HG02840 (cell line): ENCODE measurements around the gene PLAGL2.
"Not testable (repeated sequence)": the region's sequence is repeated elsewhere in the genome, so short reads cannot be mapped to it uniquely, and the experiment has no call there.

ENCODE experiments used
- ATAC-seq: cut with Tn5 transposase; IDR thresholded peaks from one replicate; pipeline ENCODE4 v1.9.1; 2021; ENCODE audit warnings: mild to moderate bottlenecking, moderate library complexity, moderate number of reproducible peaks; ENCODE audit not compliant: unreplicated experiment, low FRiP score

Gene PLAGL2

GRCh38 chr20:32188376-32189122 is 19.0 kb downstream of the PLAGL2 start:
- no peak for ATAC-seq

- no peak for ATAC-seq
These were observed 21.0 kb downstream of the PLAGL2 start for GRCh38 chr20:32186506-32186905.

- ATAC-seq = no peak
These were observed 22.5 kb downstream of the PLAGL2 start for GRCh38 chr20:32184961-32185603.

GRCh38 chr20:32183947-32184635 is 23.5 kb downstream of the PLAGL2 start:
- no peak for ATAC-seq

DNA sequence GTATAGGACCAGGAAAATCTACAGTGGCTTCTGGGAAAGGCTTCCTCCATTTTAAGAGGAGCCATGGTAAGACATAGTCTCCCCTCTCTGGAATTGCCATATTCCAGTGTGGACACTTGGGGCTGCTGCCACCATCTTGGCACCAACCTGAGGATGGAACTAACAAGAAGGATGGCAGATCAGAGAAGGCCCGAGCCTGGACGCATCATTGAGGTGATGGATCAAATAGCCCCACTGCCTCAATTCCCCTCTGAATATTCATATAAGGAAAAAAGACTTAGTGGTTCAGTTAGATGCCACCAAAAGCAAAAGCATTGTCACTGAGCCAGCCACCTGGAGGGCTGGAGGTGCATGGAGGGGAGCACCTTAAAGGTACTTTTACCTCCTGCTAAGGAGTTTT is 25.9 kb downstream of the PLAGL2 start:
- ATAC-seq = no peak

DNA sequence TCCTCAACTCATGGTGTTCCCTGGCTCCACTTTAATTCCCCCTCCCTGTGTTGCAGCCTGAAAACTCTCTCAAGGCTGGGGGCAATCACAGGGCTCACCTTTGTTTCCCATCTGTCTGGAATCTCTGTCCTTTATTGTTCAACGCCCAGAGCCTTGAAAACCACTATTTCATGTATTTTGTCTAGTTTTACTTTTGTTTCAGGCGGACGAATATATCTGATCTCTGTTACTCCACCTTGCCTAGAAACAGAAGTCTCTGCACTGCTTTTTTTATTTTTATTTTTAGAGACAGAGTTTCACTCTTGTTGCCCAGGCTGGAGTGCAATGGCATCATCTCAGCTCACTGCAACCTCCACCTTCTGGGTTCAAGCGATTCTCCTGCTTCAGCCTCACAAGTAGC is 27.6 kb downstream of the PLAGL2 start:
- no peak for ATAC-seq

DNA sequence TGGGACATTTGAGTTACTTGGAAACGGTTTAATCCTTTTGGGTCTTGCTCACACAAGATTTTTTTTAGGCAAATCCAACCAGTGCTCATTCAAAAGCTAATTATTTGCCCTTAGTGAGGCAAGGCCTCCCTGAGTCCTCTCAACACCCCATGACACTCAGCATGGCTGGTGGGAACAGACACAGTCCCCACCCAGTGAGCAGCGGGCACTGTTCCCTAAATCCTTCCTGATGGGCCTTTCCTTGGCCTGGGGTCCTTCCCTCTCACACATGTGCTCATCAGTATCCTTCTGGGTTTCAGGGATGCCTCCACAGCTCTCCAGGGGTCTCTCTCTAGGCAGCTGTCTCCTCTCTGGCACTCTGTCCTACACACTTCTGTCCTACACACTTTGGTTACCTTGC is 28.0 kb downstream of the PLAGL2 start:
- no peak for ATAC-seq

DNA sequence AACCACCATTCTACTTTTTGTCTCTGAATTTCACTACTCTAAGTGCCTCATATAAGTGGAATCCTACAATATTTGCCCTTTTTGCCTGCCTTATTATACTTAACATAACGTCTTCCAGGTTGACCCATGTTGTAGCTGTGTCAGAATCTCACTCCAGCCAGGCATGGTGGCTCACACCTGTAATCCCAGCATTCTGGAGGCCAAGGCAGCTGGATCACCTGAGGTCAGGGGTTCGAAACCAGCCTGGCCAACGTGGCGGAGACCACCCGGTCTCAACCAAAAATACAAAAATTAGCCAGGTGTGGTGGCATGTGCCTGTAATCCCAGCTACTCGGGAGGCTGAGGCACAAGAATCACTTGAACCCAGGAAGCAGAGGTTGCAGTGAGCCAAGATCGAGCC is 29.8 kb downstream of the PLAGL2 start:
- ATAC-seq = not testable (repeated sequence)

- no peak for ATAC-seq
These were observed 39.2 kb downstream of the PLAGL2 start for GRCh38 chr20:32168184-32168910.

DNA sequence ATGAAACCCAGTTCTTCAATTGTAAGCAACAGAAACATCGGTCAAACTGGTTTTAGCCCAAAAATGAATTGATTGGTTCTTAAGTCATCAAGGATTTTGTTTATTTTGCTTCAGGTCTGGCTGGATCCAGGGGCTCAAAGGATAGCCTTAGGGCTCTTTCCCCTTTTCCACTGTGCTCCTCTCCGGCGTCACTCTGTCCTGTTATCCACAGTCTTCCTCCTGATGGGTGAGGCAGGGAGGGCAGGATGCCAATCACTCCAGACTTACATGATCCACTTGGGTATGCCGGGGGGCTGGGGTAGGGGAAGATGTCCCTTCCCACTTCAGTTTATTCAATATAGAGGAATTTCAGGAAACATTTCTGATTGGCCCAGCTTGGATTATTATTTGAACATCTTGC is 40.0 kb downstream of the PLAGL2 start:
- no peak for ATAC-seq

DNA sequence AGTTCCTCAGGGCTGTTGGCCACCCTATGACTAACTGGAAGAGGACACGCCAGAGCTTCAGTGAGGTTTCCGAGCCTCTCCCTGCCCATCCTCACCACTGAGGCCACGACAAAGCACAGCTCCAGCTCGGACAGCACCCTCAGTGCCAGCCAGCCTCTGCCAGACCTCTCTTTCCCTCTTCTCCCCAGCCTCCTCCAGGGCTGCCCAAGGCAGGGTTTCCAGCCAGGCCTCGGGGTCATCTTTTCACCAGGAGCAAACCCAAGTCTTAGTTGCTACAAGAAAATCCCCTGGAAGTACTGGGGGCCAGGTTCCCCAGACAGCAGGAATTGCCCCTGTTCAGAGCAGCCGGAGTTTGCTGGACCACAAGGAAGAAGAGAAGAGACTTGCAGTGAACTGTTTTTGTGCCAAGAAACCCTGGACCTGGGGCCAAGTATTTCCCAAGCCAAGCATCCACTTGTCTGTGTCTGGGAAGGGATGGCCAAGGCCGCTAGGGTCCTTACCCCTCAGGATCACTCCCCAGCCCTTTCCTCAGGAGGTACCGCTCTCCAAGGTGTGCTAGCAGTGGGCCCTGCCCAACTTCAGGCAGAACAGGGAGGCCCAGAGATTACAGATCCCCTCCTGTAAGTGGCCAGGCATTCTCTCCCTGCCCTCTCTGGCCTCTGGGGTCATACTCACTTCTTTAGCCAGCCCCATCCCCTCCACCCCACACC is 41.6 kb downstream of the PLAGL2 start:
- no peak for ATAC-seq

GRCh38 chr20:32164984-32165735 is 42.4 kb downstream of the PLAGL2 start:
- ATAC-seq = no peak

GRCh38 chr20:32163951-32164350 is 43.6 kb downstream of the PLAGL2 start:
- ATAC-seq = no peak

GRCh38 chr20:32162351-32162750 is 45.2 kb downstream of the PLAGL2 start:
- ATAC-seq = no peak

DNA sequence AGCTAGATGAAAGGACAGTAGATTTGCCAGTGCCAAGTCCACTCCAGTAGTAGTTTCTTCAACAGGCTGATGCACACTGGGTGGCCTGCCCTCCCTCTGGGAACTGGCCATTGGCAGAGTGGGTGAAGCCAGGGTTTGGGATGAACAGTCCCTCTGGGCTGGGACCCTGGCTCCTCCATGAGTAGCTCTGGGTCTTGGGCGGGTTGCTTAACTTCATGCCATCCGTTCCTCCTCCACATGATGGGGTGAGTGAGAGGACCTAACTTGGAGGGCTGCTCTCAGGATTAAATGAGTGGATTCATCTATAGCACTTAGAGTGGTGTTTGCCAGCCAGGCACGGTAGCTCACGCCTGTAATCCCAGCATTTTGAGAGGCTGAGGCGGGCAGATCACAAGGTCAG is 47.2 kb downstream of the PLAGL2 start:
- no peak for ATAC-seq

DNA sequence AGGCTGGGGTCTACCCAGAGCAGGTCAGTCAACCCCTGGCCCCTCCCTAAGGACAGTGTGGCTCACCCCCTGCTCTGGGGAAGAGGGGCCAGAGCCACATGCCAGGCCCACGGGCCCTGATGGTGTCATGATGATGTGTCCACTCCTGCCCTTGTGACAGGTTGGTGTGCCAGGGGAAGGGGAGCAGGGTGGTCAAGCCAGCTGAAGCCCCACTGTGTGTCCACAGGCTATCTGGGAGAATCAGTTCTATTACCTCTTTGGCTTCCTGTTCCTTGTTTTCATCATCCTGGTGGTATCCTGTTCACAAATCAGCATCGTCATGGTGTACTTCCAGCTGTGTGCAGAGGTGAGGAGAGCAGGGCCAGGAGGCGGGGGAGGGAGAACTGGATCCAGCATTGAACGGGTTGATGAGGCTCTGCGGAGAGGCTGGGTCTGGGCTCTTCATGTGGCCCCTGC is 47.7 kb downstream of the PLAGL2 start:
- ATAC-seq = no peak

DNA sequence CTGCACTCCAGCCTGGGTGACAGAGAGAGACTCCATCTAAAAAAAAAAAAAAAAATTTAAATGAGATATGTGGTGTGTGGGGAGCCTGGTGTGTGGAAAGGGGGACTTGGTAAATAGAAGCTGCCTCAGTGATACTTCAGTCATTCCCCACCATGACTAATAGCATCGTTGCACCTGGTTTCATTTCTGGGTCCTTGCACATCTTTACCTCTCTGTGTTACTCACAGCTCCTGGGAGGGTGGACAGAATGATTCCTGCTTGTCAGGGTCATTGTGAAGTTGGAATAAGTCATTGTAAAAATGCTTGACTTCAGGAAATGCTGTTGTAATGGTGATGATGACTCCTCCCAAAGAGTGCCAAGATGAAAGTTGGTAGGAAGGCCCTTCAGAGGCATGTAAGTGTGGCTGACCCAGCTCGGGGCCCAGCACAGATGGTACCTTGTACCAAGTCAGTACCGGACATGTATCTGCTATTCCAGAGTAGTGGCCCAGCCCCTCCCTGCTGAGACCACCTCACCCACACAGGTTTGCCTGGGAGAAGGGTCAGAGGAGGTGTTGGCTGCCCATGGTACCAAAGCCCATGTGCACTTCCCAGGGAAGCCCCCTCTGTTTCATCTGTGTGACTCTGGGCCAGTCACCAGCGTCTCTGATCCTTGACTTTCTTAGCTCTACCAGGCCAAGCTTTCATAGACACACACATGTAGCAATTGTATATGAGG is 48.4 kb downstream of the PLAGL2 start:
- ATAC-seq = no peak

GRCh38 chr20:32158351-32158750 is 49.2 kb downstream of the PLAGL2 start:
- no peak for ATAC-seq

- ATAC-seq = no peak
These were observed 49.9 kb downstream of the PLAGL2 start for GRCh38 chr20:32157611-32158010.
